Brain pericyte (primary cell): ENCODE measurements around the gene TRIM31.

Experiments used
- DNase-seq: peaks from one replicate; pipeline ENCODE4 v3.0.0-alpha.2; 2012; ENCODE audit warnings: low read depth, low spot score

Gene TRIM31

GRCh38 chr6:30075790-30076732 is 36.8 kb downstream of the TRIM31 start:
- DNase-seq: no peak

GRCh38 chr6:30075094-30075789 is 37.6 kb downstream of the TRIM31 start, which contains the start of gene RNF39:
RNF39 (minus strand) TSS chr6:30075769; CDS start chr6:30075585, 184 bp downstream.
- no peak for DNase-seq

GRCh38 chr6:30074331-30075093 is 38.4 kb downstream of the TRIM31 start:
- DNase-seq: no peak

- DNase-seq: no peak
Measured at GRCh38 chr6:30073489-30074235, 39.2 kb downstream of the TRIM31 start.

- no peak for DNase-seq
Measured at GRCh38 chr6:30071858-30072257, 41.0 kb downstream of the TRIM31 start.

- no peak for DNase-seq
Measured at GRCh38 chr6:30071081-30071818, 41.6 kb downstream of the TRIM31 start.

GRCh38 chr6:30067460-30068139 is 45.3 kb downstream of the TRIM31 start:
- DNase-seq: no peak

- peak; percentile 98 for DNase-seq
Measured at GRCh38 chr6:30066577-30067459, 46.1 kb downstream of the TRIM31 start, which contains the start of gene PPP1R11. PPP1R11 (plus strand) TSS chr6:30067198; CDS start chr6:30067411, 213 bp downstream.

GRCh38 chr6:30066082-30066481 is 46.8 kb downstream of the TRIM31 start:
- DNase-seq: no peak

GRCh38 chr6:30063315-30063714 is 49.6 kb downstream of the TRIM31 start:
- DNase-seq: no peak

- DNase-seq: no peak
Measured at GRCh38 chr6:30062471-30063178, 50.3 kb downstream of the TRIM31 start.

GRCh38 chr6:30061858-30062458 is 50.9 kb downstream of the TRIM31 start:
- no peak for DNase-seq

- peak; percentile 85 for DNase-seq
Measured at GRCh38 chr6:30061092-30061857, 51.6 kb downstream of the TRIM31 start, which contains the start of gene POLR1H. POLR1H (plus strand) TSS chr6:30061265; CDS start chr6:30061525, 260 bp downstream.

- no peak for DNase-seq
Measured at GRCh38 chr6:30060606-30061091, 52.2 kb downstream of the TRIM31 start.

- DNase-seq: no peak
Measured at GRCh38 chr6:30055513-30055912, 57.4 kb downstream of the TRIM31 start.

- DNase-seq: no peak
Measured at GRCh38 chr6:30053682-30054081, 59.2 kb downstream of the TRIM31 start.
